ENCODE results near the gene KCTD5. TPM values are rescaled to one million over a fixed set of nuclear protein-coding genes. Genes with fewer than 3 reads are reported as not detected.
"Not testable (repeated sequence)": the region's sequence is repeated elsewhere in the genome, so short reads cannot be mapped to it uniquely, and the experiment has no call there.

The KCTD5 gene
- total RNA-seq, 1 donor from 2014 or later = 21.6 TPM

- H3K4me3 Mint-ChIP-seq, H3K4me3 ChIP-seq: not testable (repeated sequence)
These were observed 2.4 kb upstream of the KCTD5 start for GRCh38 chr16:2679902-2680301.

GRCh38 chr16:2680360-2680759 lies 2.0 kb upstream of the KCTD5 start:
- Histone ChIP-seq H3F3A (ENCODE audit: low read depth) (peaks cover 11% of the 10 kb centered on the region), H3K79me2 (ENCODE audit: low read depth) (peaks cover 41% of the 10 kb centered on the region)
- H3K9ac ChIP-seq; H3K4me3 ChIP-seq; H3K27ac ChIP-seq; H2AFZ ChIP-seq (replicated peaks); H3K4me3 Mint-ChIP-seq; H3K4me1 ChIP-seq; H4K20me1 ChIP-seq (ENCODE audit: low read depth); H3K4me2 ChIP-seq; H3K27me3 ChIP-seq; H3K9me3 Mint-ChIP-seq; H3K36me3 ChIP-seq; H3K27me3 Mint-ChIP-seq (ENCODE audit: insufficient read depth, low read depth); H3K27ac Mint-ChIP-seq; H3K9me3 ChIP-seq (ENCODE audit: low read depth); H3K36me3 Mint-ChIP-seq; DNase-seq (ENCODE audit: low spot score): not testable (repeated sequence)
- H3K4me1 Mint-ChIP-seq = peaks cover 13% of the 10 kb centered on the region

More at GRCh38 chr16:2679902-2680301, 2.4 kb upstream of the KCTD5 start:
- Histone ChIP-seq H3F3A (ENCODE audit: low read depth) (peaks cover 11% of the 10 kb centered on the region), H3K79me2 (ENCODE audit: low read depth) (peaks cover 37% of the 10 kb centered on the region)
- not testable (repeated sequence) for H3K27ac ChIP-seq; H3K36me3 Mint-ChIP-seq; H3K9me3 ChIP-seq (ENCODE audit: low read depth); H3K9me3 Mint-ChIP-seq; H2AFZ ChIP-seq (replicated peaks); H3K27me3 ChIP-seq; H3K4me2 ChIP-seq; DNase-seq (ENCODE audit: low spot score); H3K27ac Mint-ChIP-seq; H3K36me3 ChIP-seq; H3K4me1 ChIP-seq; H3K27me3 Mint-ChIP-seq (ENCODE audit: insufficient read depth, low read depth); H3K9ac ChIP-seq; H4K20me1 ChIP-seq (ENCODE audit: low read depth)
- H3K4me1 Mint-ChIP-seq = peaks cover 12% of the 10 kb centered on the region

GRCh38 chr16:2683041-2683440 lies 718 bp downstream of the KCTD5 start:
- not testable (repeated sequence) for H3K36me3 Mint-ChIP-seq; H3K9me3 ChIP-seq (ENCODE audit: low read depth); H3K36me3 ChIP-seq; H3K4me1 ChIP-seq; H3K27me3 Mint-ChIP-seq (ENCODE audit: insufficient read depth, low read depth); DNase-seq (ENCODE audit: low spot score); H3K27ac Mint-ChIP-seq; H3K27ac ChIP-seq; H3K27me3 ChIP-seq; H3K9me3 Mint-ChIP-seq
- Histone ChIP-seq H3K79me2 (ENCODE audit: low read depth) (peaks cover 54% of the 10 kb centered on the region), H2AFZ (replicated peaks) (peak overlapping the region; percentile 58), H3K4me2 (peak overlapping the region; percentile 77), H4K20me1 (ENCODE audit: low read depth) (peaks cover 11% of the 10 kb centered on the region), H3K4me3 (peak overlapping the region; percentile 97), H3K9ac (peak overlapping the region; percentile 98), H3F3A (ENCODE audit: low read depth) (peaks cover 11% of the 10 kb centered on the region)
- H3K4me3 Mint-ChIP-seq = peak overlapping the region; percentile 100
- peaks cover 13% of the 10 kb centered on the region for H3K4me1 Mint-ChIP-seq

- H3K4me1 Mint-ChIP-seq = peaks cover 13% of the 10 kb centered on the region
- H3K9me3 Mint-ChIP-seq; H3K4me3 ChIP-seq; H3K4me1 ChIP-seq; H3F3A ChIP-seq (ENCODE audit: low read depth); H3K27ac ChIP-seq; H3K27me3 ChIP-seq; H2AFZ ChIP-seq (replicated peaks); H3K4me3 Mint-ChIP-seq; H3K27ac Mint-ChIP-seq; H3K36me3 ChIP-seq; DNase-seq (ENCODE audit: low spot score); H3K36me3 Mint-ChIP-seq; H3K9me3 ChIP-seq (ENCODE audit: low read depth); H3K27me3 Mint-ChIP-seq (ENCODE audit: insufficient read depth, low read depth); H3K4me2 ChIP-seq; H3K9ac ChIP-seq: not testable (repeated sequence)
- Histone ChIP-seq H3K79me2 (ENCODE audit: low read depth) (peaks cover 66% of the 10 kb centered on the region), H4K20me1 (ENCODE audit: low read depth) (peaks cover 16% of the 10 kb centered on the region)
These were observed 3.8 kb downstream of the KCTD5 start for GRCh38 chr16:2686075-2686474.

GRCh38 chr16:2686912-2687507 lies 4.7 kb downstream of the KCTD5 start:
- Histone ChIP-seq H3F3A (ENCODE audit: low read depth) (no peaks in the 10 kb centered on the region), H3K9me3 (ENCODE audit: low read depth) (no peaks in the 10 kb centered on the region), H4K20me1 (ENCODE audit: low read depth) (peaks cover 16% of the 10 kb centered on the region), H3K9ac (no peak overlapping the region), H3K27me3 (no peaks in the 10 kb centered on the region), H3K79me2 (ENCODE audit: low read depth) (peaks cover 60% of the 10 kb centered on the region), H2AFZ (replicated peaks) (no peak overlapping the region), H3K36me3 (no peaks in the 10 kb centered on the region), H3K4me2 (no peak overlapping the region), H3K27ac (no peak overlapping the region), H3K4me3 (no peak overlapping the region), H3K4me1 (peaks cover 1% of the 10 kb centered on the region)
- Mint-ChIP-seq H3K27ac (no peak overlapping the region), H3K27me3 (ENCODE audit: insufficient read depth, low read depth) (no peaks in the 10 kb centered on the region), H3K4me3 (peak overlapping the region; percentile 33), H3K36me3 (no peaks in the 10 kb centered on the region), H3K9me3 (no peaks in the 10 kb centered on the region), H3K4me1 (peaks cover 7% of the 10 kb centered on the region)
- no peak for DNase-seq (ENCODE audit: low spot score)
- TF ChIP-seq CTCF (IDR thresholded peaks at IDR 0.05) = no peak
- no peak for TF ChIP-seq EZH2 (IDR thresholded peaks at IDR 0.05)
- no peak for TF ChIP-seq EZH2phosphoT487 (IDR thresholded peaks at IDR 0.05)

Measured in neural progenitor cell (in vitro differentiated cells).